IMR-90 (cell line): ENCODE data around the gene NPPB. TPM values are rescaled to one million over a fixed set of nuclear protein-coding genes. Genes with fewer than 3 reads are reported as not detected.

ENCODE experiments used
- ATAC-seq: fragments of 200-7000 bp; cut with Tn5 transposase; 2 replicates; pipeline ENCODE4 v1.9.1; 2020; ENCODE audit warnings: low read depth, mild to moderate bottlenecking, moderate library complexity
- BruUV-seq: library from RNA; stranded (reverse); fragments of 400-500 nt; replicated peaks from 2 replicates; lab custom pipeline; 2021; lab: Mats Ljungman, UMichigan
- CTCF ChIA-PET: fragments of 300-600 bp; formaldehyde crosslinking; extraction: SDS; loops from one replicate; lab custom pipeline; 2021; ENCODE audit warnings: antibody characterized with exemption; lab: Yijun Ruan, JAX
- POLR2A ChIA-PET: fragments of 300-600 bp; sonication (Branson Sonifier 250); formaldehyde crosslinking; loops from one replicate; lab custom pipeline; 2022; ENCODE audit warnings: antibody characterized with exemption; ENCODE audit not compliant: unreplicated experiment; lab: Charles Lee
- DNase-seq: peaks from one replicate; pipeline ENCODE4 v3.0.0; 2013
- H2AFZ ChIP-seq: replicated peaks from 2 replicates; pipeline ENCODE3; 2013; ENCODE audit warnings: low read length, mild to moderate bottlenecking; ENCODE audit not compliant: poor library complexity
- H2AK5ac ChIP-seq: 2 replicates; pipeline ENCODE4 v1.6.1; 2013; ENCODE audit warnings: low read depth, low read length, inconsistent platforms
- H2AK9ac ChIP-seq: replicated peaks from 2 replicates; pipeline ENCODE3; 2013; ENCODE audit warnings: mild to moderate bottlenecking, low read depth, low read length, moderate library complexity; ENCODE audit not compliant: poor library complexity
- H2BK120ac ChIP-seq: 2 replicates; pipeline ENCODE4 v1.6.1; 2013; ENCODE audit warnings: low read depth, low read length, inconsistent platforms
- H2BK15ac ChIP-seq: 3 replicates; pipeline ENCODE4 v1.6.1; 2013; ENCODE audit warnings: low read depth, low read length, inconsistent platforms
- H2BK20ac ChIP-seq: 2 replicates; pipeline ENCODE4 v1.6.1; 2013; ENCODE audit warnings: low read depth, mild to moderate bottlenecking, inconsistent platforms, low read length, moderate library complexity
- H2BK5ac ChIP-seq: 2 replicates; pipeline ENCODE4 v1.6.1; 2013; ENCODE audit warnings: mild to moderate bottlenecking, low read depth, low read length, inconsistent platforms; ENCODE audit not compliant: poor library complexity, severe bottlenecking
- H3K14ac ChIP-seq: replicated peaks from 2 replicates; pipeline ENCODE4 v1.6.1; 2013; ENCODE audit warnings: low read depth, low read length, inconsistent platforms
- H3K18ac ChIP-seq: 2 replicates; pipeline ENCODE4 v1.6.1; 2013; ENCODE audit warnings: low read depth, low read length, control low read depth
- H3K23ac ChIP-seq: 2 replicates; pipeline ENCODE4 v1.6.1; 2013; ENCODE audit warnings: low read depth, low read length, inconsistent platforms
- H3K27ac ChIP-seq: 2 replicates; pipeline ENCODE4 v1.5.1; 2013; ENCODE audit warnings: mild to moderate bottlenecking, control low read depth, low read length; ENCODE audit not compliant: insufficient read depth
- H3K27me3 ChIP-seq: 2 replicates; pipeline ENCODE4 v1.6.1; 2013; ENCODE audit warnings: low read length; ENCODE audit not compliant: control insufficient read depth, insufficient read depth
- H3K36me3 ChIP-seq: 2 replicates; pipeline ENCODE4 v1.6.1; 2013; ENCODE audit warnings: low read length, mixed read lengths; ENCODE audit not compliant: control insufficient read depth, insufficient read depth
- H3K4ac ChIP-seq: 2 replicates; pipeline ENCODE4 v1.6.1; 2013; ENCODE audit warnings: low read depth, low read length, inconsistent platforms
- H3K4me1 ChIP-seq: 2 replicates; pipeline ENCODE4 v1.6.1; 2013; ENCODE audit warnings: low read length, mixed read lengths; ENCODE audit not compliant: control insufficient read depth, insufficient read depth
- H3K4me2 ChIP-seq: 2 replicates; pipeline ENCODE4 v1.6.1; 2013; ENCODE audit warnings: low read depth, mild to moderate bottlenecking, control low read depth, low read length, moderate library complexity
- H3K4me3 ChIP-seq: 2 replicates; pipeline ENCODE4 v1.5.1; 2013; ENCODE audit warnings: low read depth, mild to moderate bottlenecking, control low read depth, low read length, moderate library complexity; ENCODE audit not compliant: insufficient read depth
- H3K56ac ChIP-seq: 2 replicates; pipeline ENCODE4 v1.6.1; 2013; ENCODE audit warnings: low read length, inconsistent platforms; ENCODE audit not compliant: insufficient read depth; ENCODE audit errors: extremely low read depth
- H3K79me1 ChIP-seq, 2 experiments: 2 replicates each; pipeline ENCODE4 v1.6.1; 2013; ENCODE audit warnings: low read length in 2 of 2, inconsistent platforms in 1 of 2, low read depth in 1 of 2
- H3K9ac ChIP-seq: 2 replicates; pipeline ENCODE4 v1.6.1; 2013; ENCODE audit warnings: low read depth, low read length, control low read depth
- H3K9me1 ChIP-seq: 2 replicates; pipeline ENCODE4 v1.6.1; 2013; ENCODE audit warnings: low read length, inconsistent platforms; ENCODE audit not compliant: insufficient read depth
- H3K9me3 ChIP-seq: 2 replicates; pipeline ENCODE4 v1.6.1; 2013; ENCODE audit warnings: low read length; ENCODE audit not compliant: control insufficient read depth, insufficient read depth
- H4K20me1 ChIP-seq: 2 replicates; pipeline ENCODE4 v1.6.1; 2013; ENCODE audit warnings: low read length, inconsistent platforms; ENCODE audit not compliant: insufficient read depth
- H4K5ac ChIP-seq: 2 replicates; pipeline ENCODE4 v1.6.1; 2013; ENCODE audit warnings: mild to moderate bottlenecking, low read depth, low read length, control low read depth
- H4K8ac ChIP-seq, 2 experiments: 2 replicates each; pipeline ENCODE4 v1.6.1; 2013; ENCODE audit warnings: low read depth in 2 of 2, low read length in 2 of 2, control low read depth in 1 of 2, inconsistent platforms in 1 of 2
- H4K91ac ChIP-seq: 2 replicates; pipeline ENCODE4 v1.6.1; 2013; ENCODE audit warnings: low read depth, low read length, inconsistent platforms; ENCODE audit not compliant: insufficient read depth
- BHLHE40 ChIP-seq: fragments of 150-350 bp; IDR thresholded peaks from 2 replicates; pipeline ENCODE4 v1.6.1; 2016; ENCODE audit warnings: mild to moderate bottlenecking, low read depth, low read length
- CHD1 ChIP-seq: IDR thresholded peaks from 2 replicates; pipeline ENCODE4 v1.6.1; 2012; ENCODE audit warnings: low read depth, low read length, improper control_type of control experiment
- POLR2A ChIP-seq: IDR thresholded peaks from 2 replicates; pipeline ENCODE4 v1.6.1; 2012; ENCODE audit warnings: mild to moderate bottlenecking, low read depth, low read length
- RAD21 ChIP-seq: IDR thresholded peaks from 2 replicates; pipeline ENCODE4 v1.6.1; 2012; ENCODE audit warnings: low read length, improper control_type of control experiment
- WGBS, 2 experiments: methylation state at CpG; one replicate each; pipeline versions ENCODE4 v1.1.5 to v1.1.7; 2013; ENCODE audit warnings: missing lambda C conversion rate in 2 of 2; ENCODE audit not compliant: insufficient read length in 1 of 2; ENCODE audit errors: extremely low coverage in 2 of 2; 5-methylcytosine and 5-hydroxymethylcytosine counted together
- dilution Hi-C: fragments of 300-500 bp; cut with HindIII; formaldehyde crosslinking; loops from one replicate; pipeline ENCODE4 v1.14.3; 2018; ENCODE audit warnings: low sequenced_read_pairs; ENCODE audit not compliant: unreplicated experiment
- in situ Hi-C: fragments of 300-500 bp; cut with MboI; formaldehyde crosslinking; loops from 3 replicates; pipeline ENCODE4 v1.14.3; 2019; ENCODE audit warnings: low sequenced_read_pairs, inconsistent platforms, mixed read lengths
- intact Hi-C: fragments of 100-400 bp; cut with micrococcal nuclease; formaldehyde crosslinking; loops from 2 replicates; pipeline ENCODE4 v1.10.0; 2022
- polyA plus RNA-seq, 3 experiments: library from polyadenylated mRNA; depleted of rRNA; stranded (reverse); fragments of >200 nt; gene quantifications; 2 replicates each; pipeline ENCODE4 v1.2.3, GENCODE V29; 2012; ENCODE audit warnings: low replicate concordance in 1 of 3
- total RNA-seq: library from RNA; depleted of rRNA; stranded (reverse); fragments of >200 nt; gene quantifications from 2 replicates; pipeline ENCODE4 v1.2.3, GENCODE V29; 2012

Gene NPPB
- total and polyA plus RNA-seq, 2 of the 4 experiments (the other 2 are of a cell fraction) = not detected

- Histone ChIP-seq H4K91ac (no peak overlapping the region), H3K56ac (no peak overlapping the region), H2BK5ac (no peak overlapping the region), H2BK20ac (no peak overlapping the region), H2AK5ac (no peak overlapping the region), H4K20me1 (no peaks in the 10 kb centered on the region), H3K9me1 (no peaks in the 10 kb centered on the region), H3K4me3 (no peak overlapping the region), H3K27ac (no peak overlapping the region), H3K79me1 (no peaks in the 10 kb centered on the region), H3K27me3 (peaks cover 47% of the 10 kb centered on the region), H2AFZ (peak overlapping the region; percentile 32), H4K8ac (no peak overlapping the region), H3K9me3 (no peaks in the 10 kb centered on the region; the same call in 1 of the 2 replicates), H3K23ac (no peak overlapping the region), H4K5ac (no peak overlapping the region), H3K9ac (no peak overlapping the region), H2BK120ac (no peak overlapping the region), H3K36me3 (no peaks in the 10 kb centered on the region), H3K4ac (no peak overlapping the region), H2AK9ac (no peak overlapping the region), H3K14ac (no peak overlapping the region), H2BK15ac (no peak overlapping the region), H3K4me1 (no peaks in the 10 kb centered on the region), H3K18ac (no peak overlapping the region), H3K4me2 (no peak overlapping the region)
- ATAC-seq (no peak), DNase-seq (no peak)
- no TSS peak for BruUV-seq
- in situ Hi-C loops = no loop called here
- CTCF ChIA-PET = no interaction called here
- POLR2A ChIA-PET = no interaction called here
- intact Hi-C loops = no loop called here
- 14% methylated on average over 5 of the region's 13 CpGs; no CpG with 5 or more reads in 1 of the 2 experiments for WGBS, 2 experiments
- dilution Hi-C loops = no loop called here
- TF ChIP-seq POLR2A (no peak), RAD21 (no peak), CHD1 (no peak), BHLHE40 (no peak)
These were observed 24.2 kb upstream of the NPPB start for GRCh38 chr1:11882814-11883538.
